K562 (cell line): ENCODE results near the gene PCDH12. TPM values are rescaled to one million over a fixed set of nuclear protein-coding genes. Genes with fewer than 3 reads are reported as not detected.

ENCODE experiments used
- ATAC-seq: fragments of 200-7000 bp; cut with Tn5 transposase; 3 replicates; pipeline ENCODE4 v1.9.1; 2020; ENCODE audit warnings: moderate library complexity
- BruUV-seq: library from RNA; stranded (reverse); fragments of 400-500 nt; replicated peaks from 2 replicates; lab custom pipeline; 2021; lab: Mats Ljungman, UMichigan
- CTCF ChIA-PET: fragments of 300-600 bp; formaldehyde crosslinking; extraction: SDS; loops from one replicate; lab custom pipeline; 2021; ENCODE audit warnings: low intra/inter-chr PET ratio; lab: Yijun Ruan, JAX
- POLR2A ChIA-PET: fragments of 300-600, 350-650 bp; sonication (Branson Sonifier 250); formaldehyde crosslinking; extraction: SDS; loops from one replicate; lab custom pipeline; 2021; ENCODE audit warnings: antibody characterized with exemption, inconsistent platforms; lab: Yijun Ruan, JAX
- DNase-seq, 4 experiments: peaks; one replicate each; pipeline versions ENCODE4 v3.0.0 to v3.0.0-alpha.2; 2011 to 2018; ENCODE audit warnings: low spot score in 3 of 4, mixed read lengths in 3 of 4; ENCODE audit errors: extremely low read depth in 1 of 4
- FAIRE-seq: peaks from 2 replicates; lab custom pipeline; 2011; peaks lifted over from hg19 to GRCh38; lab: Jason Lieb, UNC
- H2AFZ ChIP-seq: 2 replicates; pipeline ENCODE4 v1.6.0; 2011; ENCODE audit warnings: low read depth, low read length, control low read depth, inconsistent platforms
- H3K27ac ChIP-seq: fragments of 200-600 bp; 3 replicates; pipeline ENCODE4 v1.8.0; 2011; ENCODE audit warnings: low read depth, mild to moderate bottlenecking, control low read depth, inconsistent platforms, low read length, moderate library complexity, mixed read lengths; ENCODE audit errors: extremely low read depth
- H3K27me3 ChIP-seq, 2 experiments: fragments of 300-600 bp in 1 of 2; 2 replicates in 1 of 2; 3 replicates in 1 of 2; pipeline versions ENCODE4 v1.6.0 to v1.8.0; 2011; ENCODE audit warnings: inconsistent platforms in 2 of 2, low read length in 2 of 2, mild to moderate bottlenecking in 1 of 2, mixed read lengths in 1 of 2, moderate library complexity in 1 of 2; ENCODE audit not compliant: control insufficient read depth in 2 of 2, insufficient read depth in 2 of 2
- H3K36me3 ChIP-seq: fragments of 300-600 bp; 3 replicates; pipeline ENCODE4 v1.8.0; 2011; ENCODE audit warnings: mild to moderate bottlenecking, low read length, inconsistent platforms; ENCODE audit not compliant: control insufficient read depth, insufficient read depth
- H3K4me1 ChIP-seq, 2 experiments: fragments of 200-600 bp in 1 of 2; replicated peaks in 1 of 2; 2 replicates in 1 of 2; 3 replicates in 1 of 2; pipeline versions ENCODE4 v1.5.1 to v1.8.0; 2011; ENCODE audit warnings: inconsistent platforms in 2 of 2, low read length in 2 of 2, mild to moderate bottlenecking in 1 of 2, mixed read lengths in 1 of 2, moderate library complexity in 1 of 2; ENCODE audit not compliant: control insufficient read depth in 2 of 2, insufficient read depth in 2 of 2
- H3K4me2 ChIP-seq: 2 replicates; pipeline ENCODE4 v1.6.1; 2011; ENCODE audit warnings: low read length, control low read depth, inconsistent platforms, mixed read lengths; ENCODE audit not compliant: insufficient read depth
- H3K4me3 ChIP-seq: fragments of 200-600 bp; sonication (generic), shearing (Covaris generic); 2 replicates; pipeline ENCODE4 v1.5.1; 2016; ENCODE audit warnings: control low read depth, inconsistent platforms
- H3K79me2 ChIP-seq: fragments of 200-600 bp; 3 replicates; pipeline ENCODE4 v1.8.0; 2011; ENCODE audit warnings: low read length, inconsistent platforms; ENCODE audit not compliant: control insufficient read depth, insufficient read depth
- H3K9ac ChIP-seq, 2 experiments: 2 replicates each; pipeline versions ENCODE4 v1.6.0 to v1.6.1; 2011; ENCODE audit warnings: low read depth in 2 of 2, low read length in 2 of 2, control low read depth in 1 of 2, inconsistent platforms in 1 of 2, mild to moderate bottlenecking in 1 of 2, mixed read lengths in 1 of 2; ENCODE audit not compliant: insufficient read depth in 1 of 2
- H3K9me1 ChIP-seq: one replicate; pipeline ENCODE4 v1.6.0; 2011; ENCODE audit warnings: inconsistent platforms, mild to moderate bottlenecking, low read length, moderate library complexity; ENCODE audit not compliant: control insufficient read depth, insufficient read depth
- H3K9me3 ChIP-seq: replicated peaks from 2 replicates; pipeline ENCODE4 v1.5.1; 2011; ENCODE audit warnings: low read depth, low read length, inconsistent platforms; ENCODE audit not compliant: control insufficient read depth, insufficient read depth
- H4K20me1 ChIP-seq: replicated peaks from 2 replicates; pipeline ENCODE4 v1.6.1; 2011; ENCODE audit warnings: low read length, inconsistent platforms, mixed read lengths; ENCODE audit not compliant: control insufficient read depth, insufficient read depth
- ETV1 ChIP-seq: fragments of 450-650 bp; conservative IDR thresholded peaks from 2 replicates; pipeline ENCODE4 v1.6.1; 2016; ENCODE audit warnings: missing genetic modification characterization, control low read depth, low read depth, missing compliant biosample characterization
- KDM1A ChIP-seq, 2 experiments: fragments of 450-650 bp; IDR thresholded peaks; 2 replicates each; pipeline ENCODE4 v1.6.1; 2016; ENCODE audit warnings: mild to moderate bottlenecking in 2 of 2
- RBM25 ChIP-seq: fragments of 200-400 bp; formaldehyde crosslinking; IDR thresholded peaks from 2 replicates; pipeline ENCODE4 v1.6.1; 2018; ENCODE audit warnings: low read length, low read depth, moderate library complexity; ENCODE audit not compliant: severe bottlenecking
- WGBS: fragments of 100-300 bp; shearing (Covaris generic); methylation state at CpG from one replicate; pipeline ENCODE4 v1.1.6; 2016; ENCODE audit warnings: low coverage, mixed read lengths; ENCODE audit not compliant: insufficient coverage; ENCODE audit errors: missing lambda C conversion rate; 5-methylcytosine and 5-hydroxymethylcytosine counted together
- in situ Hi-C: fragments of 300-500 bp; cut with MboI; formaldehyde crosslinking; loops from 4 replicates; pipeline ENCODE4 v1.15.0; 2018; ENCODE audit warnings: inconsistent platforms, mixed read lengths
- intact Hi-C: fragments of 100-400 bp; cut with micrococcal nuclease; formaldehyde crosslinking; loops from 2 replicates; pipeline ENCODE4 v1.14.2; 2022
- polyA plus RNA-seq, 8 experiments: library from polyadenylated mRNA; depleted of rRNA in 4 of 8; stranded (reverse) in 5 of 8; unstranded in 3 of 8; fragments of >200 nt; fragmentation: Nextera tagmentation in 2 of 8; fragmentation: Illumina TruSeq in 1 of 8; extraction: Ambion mirVana in 2 of 8; extraction: Trizol in 1 of 8; gene quantifications; 2 replicates each; pipeline versions ENCODE4 v1.2.1 to v1.2.3, GENCODE V29; 2011 to 2014; ENCODE audit warnings: inconsistent platforms in 1 of 8, missing spikeins in 1 of 8
- total RNA-seq, 7 experiments: library from RNA; depleted of rRNA in 6 of 7; stranded (reverse); fragments of >200 nt in 6 of 7; fragmentation: Illumina TruSeq in 2 of 7; extraction: Trizol in 2 of 7; gene quantifications; 2 replicates each; pipeline versions ENCODE4 v1.2.1 to v1.2.3, GENCODE V29; 2011 to 2021; ENCODE audit warnings: low replicate concordance in 1 of 7
- TF ChIP-seq, protein P1 (sequence below): fragments of 450-650 bp; IDR thresholded peaks from 2 replicates; pipeline ENCODE4 v1.6.1; 2016; ENCODE audit warnings: low read depth, mild to moderate bottlenecking, moderate library complexity

The PCDH12 gene
- total and polyA plus RNA-seq, 9 of the 15 experiments (the other 6 are each of a cell fraction or from before 2014, with no cell fraction given) = 0.01 to 0.04 (median 0.01) TPM; not detected in 4

GRCh38 chr5:141914797-141915196 is 43.2 kb downstream of the PCDH12 start:
- Histone ChIP-seq H2AFZ (peak overlapping the region; percentile 94), H3K27me3 (no peaks in the 10 kb centered on the region), H3K9ac (0 out of 4 replicates have a peak overlapping the region, but pooled peaks of 1 of the 2 experiments have one; percentile 29), H3K27ac (no peak overlapping the region), H3K9me3 (no peaks in the 10 kb centered on the region; the same call in 1 of the 2 replicates), H3K4me3 (no peak overlapping the region), H3K36me3 (no peaks in the 10 kb centered on the region), H4K20me1 (no peaks in the 10 kb centered on the region), H3K9me1 (peaks cover 4% of the 10 kb centered on the region), H3K79me2 (no peaks in the 10 kb centered on the region), H3K4me2 (peak overlapping the region; percentile 61; the same call in 1 of the 2 replicates), H3K4me1 (peaks cover 17 to 20% of the 10 kb centered on the region in 2 experiments; a peak in 4 of 5 replicates)
- ChIA-PET CTCF (interaction anchor here (1.7 kb wide), 1 partner anchor 26 kb away, joined by 13 read pairs; no protein-coding TSS in a partner anchor), POLR2A (interaction anchor here (1.4 to 2.6 kb wide), 2 partner anchors 9 to 54 kb away, joined by 3 to 10 read pairs; partner anchors contain the start of genes DELE1 and RNF14)
- no TSS peak for BruUV-seq
- intact Hi-C loops = loop anchor here (1.0 kb wide), 1 partner anchor 25 kb away; no protein-coding TSS in a partner anchor
- TF ChIP-seq RBM25 (peak; percentile 80), KDM1A (IDR thresholded peaks at IDR 0.05) (peak in 1 of 2 experiments; percentile 35; a peak in 1 of 4 replicates), ETV1 (0 out of 2 replicates have a peak, but pooled peaks have one; percentile 18)
- TF ChIP-seq, protein P1, sequence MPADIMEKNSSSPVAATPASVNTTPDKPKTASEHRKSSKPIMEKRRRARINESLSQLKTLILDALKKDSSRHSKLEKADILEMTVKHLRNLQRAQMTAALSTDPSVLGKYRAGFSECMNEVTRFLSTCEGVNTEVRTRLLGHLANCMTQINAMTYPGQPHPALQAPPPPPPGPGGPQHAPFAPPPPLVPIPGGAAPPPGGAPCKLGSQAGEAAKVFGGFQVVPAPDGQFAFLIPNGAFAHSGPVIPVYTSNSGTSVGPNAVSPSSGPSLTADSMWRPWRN = no peak
- in situ Hi-C loops = no loop called here
- ATAC-seq (no peak), FAIRE-seq (no peak), DNase-seq (no peak)
- 61% methylated on average over 3 of the region's 3 CpGs for WGBS
